ENCODE data around the gene GP2. TPM values are rescaled to one million over a fixed set of nuclear protein-coding genes. Genes with fewer than 3 reads are reported as not detected.

GP2 gene
- total and polyA plus RNA-seq, 2 donors (not counting 1 experiment from before 2014, with no cell fraction given), result not detected

GRCh38 chr16:20262248-20262647, 65.1 kb downstream of the GP2 start:
- Mint-ChIP-seq H3K27ac (no peak overlapping the region), H3K4me3 (no peak overlapping the region), H3K27me3 (peaks cover 9% of the 10 kb centered on the region), H3K4me1 (no peaks in the 10 kb centered on the region), H3K9me3 (ENCODE audit: insufficient read depth) (peaks cover 2% of the 10 kb centered on the region)
- Histone ChIP-seq H3K9me3 (ENCODE audit: control extremely low read depth in 1 of 3, control insufficient read depth in 2 of 3, insufficient read depth in 1 of 3, low read length in 2 of 3) (peaks cover 0 to 7% (median 1%) of the 10 kb centered on the region in 3 donors), H3K4me3 (ENCODE audit: control extremely low read depth in 1 of 5, extremely low read depth in 1 of 5, insufficient read depth in 1 of 5, low read depth in 2 of 5, low read length in 4 of 5) (no peak overlapping the region), H3K4me1 (ENCODE audit: control insufficient read depth in 2 of 2, insufficient read depth in 2 of 2, low read length in 2 of 2) (no peaks in the 10 kb centered on the region), H3K4me2 (replicated peaks; ENCODE audit: low read depth, low read length, poor library complexity, severe bottlenecking) (no peak overlapping the region), H3K9ac (ENCODE audit: low read length) (no peak overlapping the region), H3K27me3 (replicated peaks in 1 of 4; ENCODE audit: control extremely low read depth in 1 of 4, control insufficient read depth in 3 of 4, insufficient read depth in 4 of 4, low read length in 3 of 4) (no peaks in the 10 kb centered on the region), H2AFZ (ENCODE audit: insufficient read depth, low read depth, low read length, poor library complexity, severe bottlenecking) (no peak overlapping the region), H3K79me2 (ENCODE audit: control insufficient read depth, insufficient read depth, low read length) (no peaks in the 10 kb centered on the region), H4K20me1 (ENCODE audit: control insufficient read depth, insufficient read depth, low read length, poor library complexity, severe bottlenecking) (no peaks in the 10 kb centered on the region), H3K36me3 (replicated peaks in 1 of 2; ENCODE audit: control extremely low read depth in 1 of 2, control insufficient read depth in 1 of 2, extremely low read depth in 1 of 2, insufficient read depth in 2 of 2, low read length in 1 of 2) (no peaks in the 10 kb centered on the region), H3K27ac (ENCODE audit: low read length in 2 of 2) (no peak overlapping the region)
- CTCF ChIA-PET, result no interaction called here
- ATAC-seq (ENCODE audit: low read depth), result no peak
- intact Hi-C loops (cut with micrococcal nuclease), result no loop called here
- POLR2A ChIA-PET, result no interaction called here
- no peak for DNase-seq
- TF ChIP-seq EZH2 (IDR thresholded peaks at IDR 0.05; ENCODE audit: borderline replicate concordance, insufficient read depth, low read depth, low read length, poor library complexity, severe bottlenecking) (no peak), CTCF (IDR thresholded peaks at IDR 0.05) (no peak)
- 95% methylated on average over 6 of the region's 9 CpGs for WGBS (ENCODE audit: insufficient coverage)

- Histone ChIP-seq H4K20me1 (ENCODE audit: control insufficient read depth, insufficient read depth, low read length, poor library complexity, severe bottlenecking) (no peaks in the 10 kb centered on the region), H3K27ac (ENCODE audit: low read length in 2 of 2) (no peak overlapping the region), H3K4me2 (replicated peaks; ENCODE audit: low read depth, low read length, poor library complexity, severe bottlenecking) (no peak overlapping the region), H3K9me3 (ENCODE audit: control extremely low read depth in 1 of 3, control insufficient read depth in 2 of 3, insufficient read depth in 1 of 3, low read length in 2 of 3) (peaks cover 0 to 7% (median 1%) of the 10 kb centered on the region in 3 donors), H3K4me3 (ENCODE audit: control extremely low read depth in 1 of 5, extremely low read depth in 1 of 5, insufficient read depth in 1 of 5, low read depth in 2 of 5, low read length in 4 of 5) (no peak overlapping the region), H3K79me2 (ENCODE audit: control insufficient read depth, insufficient read depth, low read length) (no peaks in the 10 kb centered on the region), H3K9ac (ENCODE audit: low read length) (no peak overlapping the region), H3K4me1 (ENCODE audit: control insufficient read depth in 2 of 2, insufficient read depth in 2 of 2, low read length in 2 of 2) (no peaks in the 10 kb centered on the region), H3K27me3 (replicated peaks in 1 of 4; ENCODE audit: control extremely low read depth in 1 of 4, control insufficient read depth in 3 of 4, insufficient read depth in 4 of 4, low read length in 3 of 4) (no peaks in the 10 kb centered on the region), H2AFZ (ENCODE audit: insufficient read depth, low read depth, low read length, poor library complexity, severe bottlenecking) (no peak overlapping the region), H3K36me3 (replicated peaks in 1 of 2; ENCODE audit: control extremely low read depth in 1 of 2, control insufficient read depth in 1 of 2, extremely low read depth in 1 of 2, insufficient read depth in 2 of 2, low read length in 1 of 2) (no peaks in the 10 kb centered on the region)
- ChIA-PET CTCF (no interaction called here), POLR2A (no interaction called here)
- Mint-ChIP-seq H3K4me1 (no peaks in the 10 kb centered on the region), H3K4me3 (no peak overlapping the region), H3K27me3 (peaks cover 15% of the 10 kb centered on the region), H3K27ac (no peak overlapping the region), H3K9me3 (ENCODE audit: insufficient read depth) (peaks cover 2% of the 10 kb centered on the region)
- 100% methylated on average over 4 of the region's 11 CpGs for WGBS (ENCODE audit: insufficient coverage)
- DNase-seq (no peak), ATAC-seq (ENCODE audit: low read depth) (no peak)
- TF ChIP-seq CTCF (IDR thresholded peaks at IDR 0.05) (no peak), EZH2 (IDR thresholded peaks at IDR 0.05; ENCODE audit: borderline replicate concordance, insufficient read depth, low read depth, low read length, poor library complexity, severe bottlenecking) (no peak)
- intact Hi-C loops (cut with micrococcal nuclease), result no loop called here
These were observed 66.9 kb downstream of the GP2 start for GRCh38 chr16:20260215-20261009.
